Adrenal gland (tissue), 12 donors: ENCODE measurements around the gene CAMK2N2. TPM values are rescaled to one million over a fixed set of nuclear protein-coding genes. Genes with fewer than 3 reads are reported as not detected.

ENCODE experiments used
- DNase-seq, 7 donors: peaks; one replicate each; pipeline ENCODE4 v3.0.0-alpha.2; 2019 to 2020
- H3K27ac ChIP-seq, 5 donors: fragments of 200-600 bp; sonication (generic) in 4 of 5; 1 replicate in 3 of 5; 2 replicates in 2 of 5; pipeline versions ENCODE4 v1.5.1 to v1.8.0; 2016 to 2020; ENCODE audit warnings: mild to moderate bottlenecking in 1 of 5
- H3K27me3 ChIP-seq: fragments of 200-600 bp; 2 replicates; pipeline ENCODE4 v1.8.0; 2021
- H3K36me3 ChIP-seq, 2 donors: fragments of 200-600 bp; replicated peaks in 1 of 2; 1 replicate in 1 of 2; 2 replicates in 1 of 2; pipeline versions ENCODE4 v1.5.1 to v1.8.0; 2018 to 2022
- H3K4me1 ChIP-seq, 2 donors: fragments of 200-600 bp; replicated peaks in 1 of 2; 1 replicate in 1 of 2; 2 replicates in 1 of 2; pipeline versions ENCODE4 v1.5.1 to v1.8.0; 2018 to 2021
- H3K4me3 ChIP-seq, 4 donors: fragments of 200-600 bp; sonication (generic) in 3 of 4; one replicate each; pipeline ENCODE4 v1.5.1; 2016 to 2018
- H3K9me3 ChIP-seq, 3 donors: fragments of 200-600 bp; sonication (generic) in 1 of 3; replicated peaks in 1 of 3; 1 replicate in 2 of 3; 2 replicates in 1 of 3; pipeline versions ENCODE4 v1.5.1 to v1.8.0; 2016 to 2021
- CTCF ChIP-seq, 6 experiments: fragments of 450-650 bp in 4 of 6; fragments of 200-600 bp in 2 of 6; sonication (generic) in 1 of 6; IDR thresholded peaks; 1 replicate in 5 of 6; 2 replicates in 1 of 6; pipeline versions ENCODE4 v1.5.1 to v1.8.0; 2016 to 2021; ENCODE audit warnings: antibody characterized with exemption in 6 of 6, mild to moderate bottlenecking in 2 of 6, moderate library complexity in 1 of 6
- POLR2A ChIP-seq, 2 donors: fragments of 450-650 bp; IDR thresholded peaks; one replicate each; pipeline ENCODE4 v1.6.1; 2017; ENCODE audit warnings: antibody characterized with exemption in 2 of 2, mild to moderate bottlenecking in 2 of 2, moderate library complexity in 1 of 2
- WGBS, 4 donors: extraction: QIAGEN DNeasy Blood & Tissue Kit in 2 of 4; methylation state at CpG; one replicate each; pipeline versions ENCODE4 v1.1.5 to v1.1.7; 2013 to 2017; 5-methylcytosine and 5-hydroxymethylcytosine counted together
- intact Hi-C, 2 donors: fragments of 100-400 bp; cut with DNase I; formaldehyde crosslinking; loops; one replicate each; pipeline versions ENCODE4 v1.14.1 to v1.15.0; 2022 to 2023
- polyA plus RNA-seq, 3 donors: library from polyadenylated mRNA; stranded (reverse); fragments of 200-250 nt in 2 of 3; fragments of 350-450 nt in 1 of 3; fragmentation: Illumina TruSeq in 1 of 3; extraction: RNeasy Lipid Tissue Mini Kit (QIAGEN cat#74804) in 1 of 3; gene quantifications; one replicate each; pipeline ENCODE4 v1.2.3, GENCODE V29; 2013 to 2014
- total RNA-seq, 9 donors: library from RNA; depleted of rRNA in 4 of 9; stranded (reverse); fragments of >200 nt in 4 of 9; fragments of 120-200 nt in 1 of 9; fragmentation: NEBNext Ultra II Directional in 1 of 9; extraction: Animal tissue kit (Norgen Biotek cat#: 25700) in 1 of 9; gene quantifications; one replicate each; pipeline versions ENCODE4 v1.1.0 to v1.2.4, GENCODE V29; 2013 to 2023
- donor health status: healthy with polysubstance abuse.
- donor health status: Bipolar disorder and iron deficiency.
- donor health status: DM: yes; HTN: yes; CAD: no.
- donor health status: DM: no; HTN: no; CAD: no.
- donor health status: DM: no; HTN: no; CAD: no.
- donor health status: DM: yes; HTN: yes; CAD: no.

CAMK2N2 gene
- total and polyA plus RNA-seq, 12 donors, result 0.47 to 39.3 (median 7.2) TPM; not detected in 2

GRCh38 chr3:184236636-184237035 lies 24.7 kb downstream of the CAMK2N2 start:
- TF ChIP-seq CTCF (IDR thresholded peaks at IDR 0.05) (no peak), POLR2A (IDR thresholded peaks at IDR 0.05) (no peak)
- H3K36me3 ChIP-seq, result peaks cover 0 to 11% of the 10 kb centered on the region in 2 donors
- 79 to 100% (median 90%) methylated on average over 1 to 3 of the region's 3 CpGs for WGBS, 4 donors
- H3K9me3 ChIP-seq, result no peaks in the 10 kb centered on the region
- intact Hi-C loops, result loop anchor here in 1 of 2 donors (5.0 kb wide), 1 partner anchor 44 kb away; no protein-coding TSS in a partner anchor
- H3K27ac ChIP-seq, result peak overlapping the region in 1 of 5 donors; percentile 30
- H3K4me3 ChIP-seq, result no peak overlapping the region
- H3K27me3 ChIP-seq, result no peaks in the 10 kb centered on the region
- peaks cover 7 to 44% of the 10 kb centered on the region in 2 donors for H3K4me1 ChIP-seq
- no peak for DNase-seq

GRCh38 chr3:184236033-184236410 lies 25.3 kb downstream of the CAMK2N2 start:
- peaks cover 8 to 44% of the 10 kb centered on the region in 2 donors for H3K4me1 ChIP-seq
- H3K9me3 ChIP-seq, result no peaks in the 10 kb centered on the region
- H3K36me3 ChIP-seq, result peaks cover 0 to 11% of the 10 kb centered on the region in 2 donors
- WGBS, 4 donors, result 72 to 80% (median 74%) methylated on average over 4 to 14 of the region's 14 CpGs
- no peak overlapping the region for H3K4me3 ChIP-seq
- TF ChIP-seq CTCF (IDR thresholded peaks at IDR 0.05), result no peak
- TF ChIP-seq POLR2A (IDR thresholded peaks at IDR 0.05), result no peak
- intact Hi-C loops, result loop anchor here in 1 of 2 donors (5.0 kb wide), 1 partner anchor 44 kb away; no protein-coding TSS in a partner anchor
- no peak for DNase-seq
- H3K27me3 ChIP-seq, result no peaks in the 10 kb centered on the region
- H3K27ac ChIP-seq, result peak overlapping the region in 1 of 5 donors; percentile 30

GRCh38 chr3:184235381-184236032 lies 25.8 kb downstream of the CAMK2N2 start:
- intact Hi-C loops, result loop anchor here in 1 of 2 donors (5.0 kb wide), 1 partner anchor 43 kb away; no protein-coding TSS in a partner anchor

More at GRCh38 chr3:184235381-184236032, 25.8 kb downstream of the CAMK2N2 start:
- H3K9me3 ChIP-seq, result no peaks in the 10 kb centered on the region
- peaks cover 11 to 44% of the 10 kb centered on the region in 2 donors for H3K4me1 ChIP-seq
- H3K27ac ChIP-seq, result peak overlapping the region in 1 of 5 donors; percentile 78
- no peak for TF ChIP-seq CTCF (IDR thresholded peaks at IDR 0.05)
- no peak for TF ChIP-seq POLR2A (IDR thresholded peaks at IDR 0.05)
- WGBS, 4 donors, result 75 to 93% (median 84%) methylated on average over 3 to 4 of the region's 4 CpGs
- H3K36me3 ChIP-seq, result peaks cover 0 to 11% of the 10 kb centered on the region in 2 donors
- no peak overlapping the region for H3K4me3 ChIP-seq
- DNase-seq, result no peak
- H3K27me3 ChIP-seq, result peaks cover 5% of the 10 kb centered on the region
